Astrocyte (in vitro differentiated cells and primary cell): ENCODE measurements around the gene PRIMA1. TPM values are rescaled to one million over a fixed set of nuclear protein-coding genes. Genes with fewer than 3 reads are reported as not detected.

ENCODE experiments used
- DNase-seq: peaks from one replicate; pipeline ENCODE4 v3.0.0-alpha.2; 2010; ENCODE audit warnings: low read depth
- FAIRE-seq: peaks from 2 replicates; lab custom pipeline; 2011; peaks lifted over from hg19 to GRCh38; lab: Jason Lieb, UNC
- H2AFZ ChIP-seq: 2 replicates; pipeline ENCODE4 v1.6.0; 2012; ENCODE audit warnings: low read depth, low read length, inconsistent platforms
- H3K27ac ChIP-seq: 2 replicates; pipeline ENCODE4 v1.5.1; 2011; ENCODE audit warnings: low read depth, low read length, inconsistent platforms
- H3K27me3 ChIP-seq: 2 replicates; pipeline ENCODE4 v1.6.0; 2011; ENCODE audit warnings: low read length, inconsistent platforms; ENCODE audit not compliant: insufficient read depth
- H3K36me3 ChIP-seq: 2 replicates; pipeline ENCODE4 v1.5.1; 2011; ENCODE audit warnings: low read length, inconsistent platforms; ENCODE audit not compliant: insufficient read depth
- H3K4me1 ChIP-seq: 2 replicates; pipeline ENCODE4 v1.5.1; 2011; ENCODE audit warnings: low read length, inconsistent platforms; ENCODE audit not compliant: insufficient read depth
- H3K4me2 ChIP-seq: 2 replicates; pipeline ENCODE4 v1.6.0; 2012; ENCODE audit warnings: low read length, inconsistent platforms
- H3K4me3 ChIP-seq: 2 replicates; pipeline ENCODE4 v1.5.1; 2011; ENCODE audit warnings: low read depth, mild to moderate bottlenecking, low read length, inconsistent platforms; ENCODE audit not compliant: insufficient read depth
- H3K79me2 ChIP-seq: 2 replicates; pipeline ENCODE4 v1.6.0; 2012; ENCODE audit warnings: mild to moderate bottlenecking, low read length, inconsistent platforms; ENCODE audit not compliant: insufficient read depth
- H3K9ac ChIP-seq: 2 replicates; pipeline ENCODE4 v1.6.0; 2012; ENCODE audit warnings: mild to moderate bottlenecking, low read length, inconsistent platforms
- H3K9me3 ChIP-seq: 2 replicates; pipeline ENCODE4 v1.5.1; 2012; ENCODE audit warnings: low read depth, mild to moderate bottlenecking, low read length, inconsistent platforms; ENCODE audit not compliant: insufficient read depth
- H4K20me1 ChIP-seq: 2 replicates; pipeline ENCODE4 v1.6.0; 2012; ENCODE audit warnings: low read length, inconsistent platforms; ENCODE audit not compliant: insufficient read depth
- H3K27ac Mint-ChIP-seq: one replicate; pipeline ENCODE4 v1.8.0; 2021; ENCODE audit warnings: mild to moderate bottlenecking, mixed read lengths; ENCODE audit not compliant: unreplicated experiment
- H3K27me3 Mint-ChIP-seq: one replicate; pipeline ENCODE4 v1.8.0; 2021; ENCODE audit warnings: low read depth, mixed read lengths; ENCODE audit not compliant: unreplicated experiment
- H3K36me3 Mint-ChIP-seq: one replicate; pipeline ENCODE4 v1.8.0; 2021; ENCODE audit warnings: low read depth, mixed read lengths; ENCODE audit not compliant: unreplicated experiment
- H3K4me1 Mint-ChIP-seq: one replicate; pipeline ENCODE4 v1.8.0; 2021; ENCODE audit warnings: low read depth, mixed read lengths; ENCODE audit not compliant: unreplicated experiment
- H3K4me3 Mint-ChIP-seq: one replicate; pipeline ENCODE4 v1.8.0; 2021; ENCODE audit warnings: mild to moderate bottlenecking, moderate library complexity, mixed read lengths; ENCODE audit not compliant: unreplicated experiment
- H3K9me3 Mint-ChIP-seq: one replicate; pipeline ENCODE4 v1.8.0; 2021; ENCODE audit warnings: mild to moderate bottlenecking, mixed read lengths; ENCODE audit not compliant: unreplicated experiment
- CTCF ChIP-seq: IDR thresholded peaks from 2 replicates; pipeline ENCODE4 v1.5.1; 2011; ENCODE audit warnings: low read depth, mild to moderate bottlenecking, inconsistent platforms, low read length, moderate library complexity; ENCODE audit not compliant: insufficient read depth
- EZH2 ChIP-seq: IDR thresholded peaks from 2 replicates; pipeline ENCODE4 v1.6.1; 2012; ENCODE audit warnings: mild to moderate bottlenecking, low read length, inconsistent platforms; ENCODE audit not compliant: insufficient read depth
- total RNA-seq: library from RNA; stranded (reverse); gene quantifications from 2 replicates; pipeline ENCODE4 v1.2.1, GENCODE V29; 2021

The PRIMA1 gene
- total RNA-seq, 1 donor from 2014 or later, result not detected

GRCh38 chr14:93794756-93795155, 6.5 kb upstream of the PRIMA1 start:
- no peaks in the 10 kb centered on the region for H3K79me2 ChIP-seq
- Mint-ChIP-seq H3K27ac (no peak overlapping the region), H3K27me3 (peaks cover 55% of the 10 kb centered on the region), H3K4me3 (no peak overlapping the region), H3K36me3 (no peaks in the 10 kb centered on the region), H3K9me3 (no peaks in the 10 kb centered on the region), H3K4me1 (no peaks in the 10 kb centered on the region)
- peaks cover 5% of the 10 kb centered on the region for H3K27me3 ChIP-seq
- H3K4me3 ChIP-seq, result no peak overlapping the region
- no peaks in the 10 kb centered on the region for H3K36me3 ChIP-seq
- H3K9ac ChIP-seq, result no peak overlapping the region
- no peak overlapping the region for H3K4me2 ChIP-seq
- H3K9me3 ChIP-seq, result no peaks in the 10 kb centered on the region
- FAIRE-seq (no peak), DNase-seq (no peak)
- TF ChIP-seq EZH2 (no peak), CTCF (no peak)
- no peaks in the 10 kb centered on the region for H3K4me1 ChIP-seq
- no peak overlapping the region for H3K27ac ChIP-seq
- no peak overlapping the region for H2AFZ ChIP-seq
- H4K20me1 ChIP-seq, result no peaks in the 10 kb centered on the region

GRCh38 chr14:93793555-93794324, 5.5 kb upstream of the PRIMA1 start:
- Mint-ChIP-seq H3K9me3 (no peaks in the 10 kb centered on the region), H3K27ac (no peak overlapping the region), H3K27me3 (peaks cover 57% of the 10 kb centered on the region), H3K4me1 (no peaks in the 10 kb centered on the region), H3K4me3 (no peak overlapping the region), H3K36me3 (no peaks in the 10 kb centered on the region)
- peaks cover 11% of the 10 kb centered on the region for H3K27me3 ChIP-seq
- DNase-seq (no peak), FAIRE-seq (no peak)
- H3K79me2 ChIP-seq, result no peaks in the 10 kb centered on the region
- H3K36me3 ChIP-seq, result no peaks in the 10 kb centered on the region
- H4K20me1 ChIP-seq, result no peaks in the 10 kb centered on the region
- no peaks in the 10 kb centered on the region for H3K4me1 ChIP-seq
- H3K27ac ChIP-seq, result no peak overlapping the region
- no peak overlapping the region for H2AFZ ChIP-seq
- no peak overlapping the region for H3K9ac ChIP-seq
- H3K4me3 ChIP-seq, result no peak overlapping the region
- H3K4me2 ChIP-seq, result no peak overlapping the region
- H3K9me3 ChIP-seq, result no peaks in the 10 kb centered on the region
- no peak for TF ChIP-seq CTCF
- no peak for TF ChIP-seq EZH2

GRCh38 chr14:93792391-93792790, 4.1 kb upstream of the PRIMA1 start:
- Histone ChIP-seq H2AFZ (no peak overlapping the region), H3K4me3 (no peak overlapping the region), H3K36me3 (no peaks in the 10 kb centered on the region), H3K9me3 (no peaks in the 10 kb centered on the region), H3K79me2 (no peaks in the 10 kb centered on the region), H3K4me2 (no peak overlapping the region), H3K27ac (no peak overlapping the region), H3K27me3 (peaks cover 11% of the 10 kb centered on the region), H3K4me1 (no peaks in the 10 kb centered on the region), H4K20me1 (no peaks in the 10 kb centered on the region), H3K9ac (no peak overlapping the region)
- Mint-ChIP-seq H3K4me3 (no peak overlapping the region), H3K9me3 (peaks cover 2% of the 10 kb centered on the region), H3K27me3 (peaks cover 64% of the 10 kb centered on the region), H3K27ac (no peak overlapping the region), H3K4me1 (peaks cover 5% of the 10 kb centered on the region), H3K36me3 (no peaks in the 10 kb centered on the region)
- DNase-seq (no peak), FAIRE-seq (no peak)
- TF ChIP-seq EZH2, result no peak
- no peak for TF ChIP-seq CTCF
